Vagina (tissue), 2 donors: ENCODE results near the gene FRY. TPM values are rescaled to one million over a fixed set of nuclear protein-coding genes. Genes with fewer than 3 reads are reported as not detected.

Experiments used
- DNase-seq, 2 donors: peaks; one replicate each; pipeline ENCODE4 v3.0.0-alpha.2; 2017; ENCODE audit errors: extremely low spot score in 2 of 2
- H3K27ac ChIP-seq: fragments of 200-600 bp; sonication (generic); one replicate; pipeline ENCODE4 v1.5.1; 2019
- H3K27me3 ChIP-seq: fragments of 200-600 bp; sonication (generic); one replicate; pipeline ENCODE4 v1.5.1; 2019
- H3K36me3 ChIP-seq, 2 donors: fragments of 200-600 bp; sonication (generic); one replicate each; pipeline ENCODE4 v1.5.1; 2017 to 2019
- H3K4me1 ChIP-seq: fragments of 200-600 bp; sonication (generic); one replicate; pipeline ENCODE4 v1.5.1; 2019
- H3K4me3 ChIP-seq, 2 donors: fragments of 200-600 bp; sonication (generic); 1 replicate in 1 of 2; 2 replicates in 1 of 2; pipeline ENCODE4 v1.5.1; 2016 to 2019
- H3K9me3 ChIP-seq: fragments of 200-600 bp; sonication (generic); one replicate; pipeline ENCODE4 v1.5.1; 2019
- POLR2A ChIP-seq, 2 donors: fragments of 450-650 bp; IDR thresholded peaks; one replicate each; pipeline ENCODE4 v1.6.1; 2017; ENCODE audit warnings: antibody characterized with exemption in 2 of 2, mild to moderate bottlenecking in 2 of 2, moderate library complexity in 2 of 2
- POLR2AphosphoS5 ChIP-seq, 2 donors: sonication (generic); formaldehyde crosslinking; IDR thresholded peaks; one replicate each; pipeline ENCODE4 v1.9.0; 2017; ENCODE audit warnings: antibody characterized with exemption in 2 of 2, mild to moderate bottlenecking in 2 of 2, low read depth in 1 of 2; ENCODE audit not compliant: insufficient read depth in 1 of 2
- intact Hi-C: fragments of 100-400 bp; cut with DNase I; formaldehyde crosslinking; loops from one replicate; pipeline ENCODE4 v1.15.1; 2023
- total RNA-seq: library from RNA; depleted of rRNA; stranded (reverse); fragments of >200 nt; gene quantifications from one replicate; pipeline ENCODE4 v1.2.3, GENCODE V29; 2016
- TF ChIP-seq, protein P1 (sequence below), 3 experiments: fragments of 450-650 bp in 2 of 3; fragments of 200-600 bp in 1 of 3; sonication (generic) in 1 of 3; IDR thresholded peaks; one replicate each; pipeline ENCODE4 v1.5.1; 2017 to 2019; ENCODE audit warnings: antibody characterized with exemption in 3 of 3, mild to moderate bottlenecking in 2 of 3, moderate library complexity in 2 of 3

FRY gene
- total RNA-seq, 1 donor from 2014 or later: 11.0 TPM

DNA sequence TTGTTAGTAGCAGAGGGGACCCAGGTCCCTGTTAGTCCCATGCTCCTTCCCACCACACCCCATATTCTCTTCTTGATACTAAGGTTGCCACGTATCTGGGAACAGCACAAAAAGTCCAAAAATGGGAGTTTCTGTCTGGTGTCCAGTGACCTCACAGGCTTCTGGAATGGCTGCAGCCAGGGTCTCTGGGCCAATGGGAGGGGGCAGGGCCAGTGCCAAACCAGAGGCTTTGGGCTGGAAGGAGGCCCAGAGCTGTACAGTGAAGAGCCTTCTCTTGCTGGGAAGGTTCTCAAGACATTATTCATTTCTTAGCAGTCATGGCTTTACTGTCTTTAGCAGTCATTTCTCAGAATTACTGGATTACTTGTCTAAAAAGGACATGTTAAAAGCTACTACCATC, 119.2 kb downstream of the FRY start:
- no peaks in the 10 kb centered on the region for H3K36me3 ChIP-seq
- intact Hi-C loops: no loop called here
- DNase-seq: peak in 1 of 2 donors; percentile 90
- H3K4me1 ChIP-seq: peaks cover 14% of the 10 kb centered on the region
- H3K9me3 ChIP-seq: no peaks in the 10 kb centered on the region
- H3K4me3 ChIP-seq: no peak overlapping the region
- H3K27ac ChIP-seq: peak overlapping the region; percentile 15
- no peaks in the 10 kb centered on the region for H3K27me3 ChIP-seq
- TF ChIP-seq, protein P1, sequence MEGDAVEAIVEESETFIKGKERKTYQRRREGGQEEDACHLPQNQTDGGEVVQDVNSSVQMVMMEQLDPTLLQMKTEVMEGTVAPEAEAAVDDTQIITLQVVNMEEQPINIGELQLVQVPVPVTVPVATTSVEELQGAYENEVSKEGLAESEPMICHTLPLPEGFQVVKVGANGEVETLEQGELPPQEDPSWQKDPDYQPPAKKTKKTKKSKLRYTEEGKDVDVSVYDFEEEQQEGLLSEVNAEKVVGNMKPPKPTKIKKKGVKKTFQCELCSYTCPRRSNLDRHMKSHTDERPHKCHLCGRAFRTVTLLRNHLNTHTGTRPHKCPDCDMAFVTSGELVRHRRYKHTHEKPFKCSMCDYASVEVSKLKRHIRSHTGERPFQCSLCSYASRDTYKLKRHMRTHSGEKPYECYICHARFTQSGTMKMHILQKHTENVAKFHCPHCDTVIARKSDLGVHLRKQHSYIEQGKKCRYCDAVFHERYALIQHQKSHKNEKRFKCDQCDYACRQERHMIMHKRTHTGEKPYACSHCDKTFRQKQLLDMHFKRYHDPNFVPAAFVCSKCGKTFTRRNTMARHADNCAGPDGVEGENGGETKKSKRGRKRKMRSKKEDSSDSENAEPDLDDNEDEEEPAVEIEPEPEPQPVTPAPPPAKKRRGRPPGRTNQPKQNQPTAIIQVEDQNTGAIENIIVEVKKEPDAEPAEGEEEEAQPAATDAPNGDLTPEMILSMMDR (IDR thresholded peaks at IDR 0.05): no peak
- TF ChIP-seq POLR2A (IDR thresholded peaks at IDR 0.05): no peak
- TF ChIP-seq POLR2AphosphoS5 (IDR thresholded peaks at IDR 0.05; ENCODE audit: insufficient read depth in 1 of 2, low read depth in 1 of 2): peak; percentile 26 to 53

DNA sequence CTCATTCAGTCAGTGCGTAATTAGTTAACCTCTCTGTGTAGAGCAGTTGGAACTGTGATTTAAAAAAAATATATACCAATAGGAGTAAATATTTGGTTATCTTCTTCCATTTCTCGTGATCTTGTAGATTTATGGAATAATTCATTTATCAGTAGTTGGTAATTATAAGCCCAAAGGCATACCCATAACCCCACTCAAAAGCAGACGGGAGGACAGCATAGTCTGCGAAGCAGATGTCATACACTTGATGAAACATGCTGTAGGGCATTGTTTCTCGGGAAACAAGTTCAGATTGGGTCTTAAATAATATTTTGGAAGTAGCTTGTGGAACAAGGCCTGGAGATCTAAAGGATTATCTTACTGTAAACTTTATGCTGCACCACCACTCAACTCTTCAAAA, 119.7 kb downstream of the FRY start:
- H3K4me1 ChIP-seq: peaks cover 14% of the 10 kb centered on the region
- no peak for DNase-seq
- H3K27ac ChIP-seq: peak overlapping the region; percentile 15
- no peaks in the 10 kb centered on the region for H3K9me3 ChIP-seq
- TF ChIP-seq POLR2A (IDR thresholded peaks at IDR 0.05) (no peak), POLR2AphosphoS5 (IDR thresholded peaks at IDR 0.05; ENCODE audit: insufficient read depth in 1 of 2, low read depth in 1 of 2) (no peak)
- TF ChIP-seq, protein P1 (IDR thresholded peaks at IDR 0.05): no peak
- no peak overlapping the region for H3K4me3 ChIP-seq
- H3K36me3 ChIP-seq: no peaks in the 10 kb centered on the region
- H3K27me3 ChIP-seq: no peaks in the 10 kb centered on the region
- intact Hi-C loops: no loop called here

DNA sequence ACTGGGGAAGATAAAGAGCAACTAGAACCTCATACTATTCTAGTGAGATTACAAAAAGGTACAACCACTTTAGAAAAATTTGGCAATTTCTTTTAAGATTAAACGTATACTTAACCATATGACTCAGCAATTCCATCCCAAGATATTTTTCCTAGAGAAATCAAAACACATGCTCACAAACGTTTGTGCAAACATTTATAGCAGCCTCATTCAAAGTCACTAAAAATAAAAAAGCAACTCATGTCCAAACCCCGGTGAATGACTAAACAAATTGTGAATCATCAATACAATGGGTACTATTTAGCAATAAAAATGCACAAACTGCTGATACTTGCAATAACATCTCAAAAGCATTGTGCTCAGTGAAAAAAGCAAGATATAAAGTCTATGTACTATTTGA, 121.5 kb downstream of the FRY start:
- no peak overlapping the region for H3K4me3 ChIP-seq
- intact Hi-C loops: no loop called here
- DNase-seq: no peak
- peaks cover 14% of the 10 kb centered on the region for H3K4me1 ChIP-seq
- H3K27ac ChIP-seq: no peak overlapping the region
- no peaks in the 10 kb centered on the region for H3K27me3 ChIP-seq
- TF ChIP-seq POLR2A (IDR thresholded peaks at IDR 0.05): no peak
- TF ChIP-seq POLR2AphosphoS5 (IDR thresholded peaks at IDR 0.05; ENCODE audit: insufficient read depth in 1 of 2, low read depth in 1 of 2): no peak
- TF ChIP-seq, protein P1 (IDR thresholded peaks at IDR 0.05): no peak
- H3K9me3 ChIP-seq: no peaks in the 10 kb centered on the region
- H3K36me3 ChIP-seq: no peaks in the 10 kb centered on the region

DNA sequence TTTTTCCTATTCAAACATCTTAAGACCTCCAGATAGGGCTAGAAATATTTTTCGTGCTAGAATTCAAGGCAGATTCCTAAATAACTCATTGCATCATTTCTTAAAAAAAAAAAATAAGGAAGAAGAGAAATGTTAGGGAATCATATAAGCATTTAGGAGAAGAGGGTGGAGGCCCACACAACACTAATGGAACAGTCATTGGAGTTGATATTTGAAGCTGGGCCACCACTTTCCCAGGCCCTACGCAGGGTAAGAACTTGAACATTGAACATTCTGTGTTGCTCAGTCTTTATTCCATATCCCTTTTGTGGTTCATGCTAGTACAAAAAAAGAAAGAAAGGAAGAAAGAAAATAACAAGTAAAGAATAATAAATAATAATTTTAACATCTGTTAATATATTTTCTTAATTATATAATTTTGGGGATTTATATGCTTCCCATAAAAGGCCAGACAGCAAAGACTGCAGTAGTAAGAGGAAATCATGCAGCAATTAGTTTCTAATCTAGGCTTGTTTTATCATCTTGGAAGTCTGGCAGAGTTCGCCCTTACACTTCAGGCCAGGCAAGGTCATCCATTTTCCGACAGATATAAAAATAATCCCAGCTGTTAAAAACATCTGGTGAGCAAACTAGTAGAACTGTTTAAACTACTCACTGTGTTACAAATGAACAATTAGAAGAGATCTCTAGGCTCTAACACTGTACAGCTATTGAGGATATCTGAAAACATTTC, 127.7 kb downstream of the FRY start:
- no peaks in the 10 kb centered on the region for H3K36me3 ChIP-seq

More for the DNA sequence above, 127.7 kb downstream of the FRY start:
- Histone ChIP-seq H3K9me3 (no peaks in the 10 kb centered on the region), H3K27ac (peak overlapping the region; percentile 29), H3K4me3 (no peak overlapping the region), H3K27me3 (no peaks in the 10 kb centered on the region), H3K4me1 (peaks cover 9% of the 10 kb centered on the region)
- intact Hi-C loops: no loop called here
- no peak for DNase-seq
- no peak for TF ChIP-seq POLR2A (IDR thresholded peaks at IDR 0.05)
- TF ChIP-seq POLR2AphosphoS5 (IDR thresholded peaks at IDR 0.05; ENCODE audit: insufficient read depth in 1 of 2, low read depth in 1 of 2): no peak
- TF ChIP-seq, protein P1 (IDR thresholded peaks at IDR 0.05): no peak
